HG02798 (cell line): ENCODE results near the gene AREL1.
A peak's percentile ranks its signal among the peaks of the same experiment; 100 is the strongest.

Source experiments
- ATAC-seq: cut with Tn5 transposase; IDR thresholded peaks from one replicate; pipeline ENCODE4 v1.9.1; 2021; ENCODE audit warnings: mild to moderate bottlenecking; ENCODE audit not compliant: unreplicated experiment, poor library complexity

The AREL1 gene

DNA sequence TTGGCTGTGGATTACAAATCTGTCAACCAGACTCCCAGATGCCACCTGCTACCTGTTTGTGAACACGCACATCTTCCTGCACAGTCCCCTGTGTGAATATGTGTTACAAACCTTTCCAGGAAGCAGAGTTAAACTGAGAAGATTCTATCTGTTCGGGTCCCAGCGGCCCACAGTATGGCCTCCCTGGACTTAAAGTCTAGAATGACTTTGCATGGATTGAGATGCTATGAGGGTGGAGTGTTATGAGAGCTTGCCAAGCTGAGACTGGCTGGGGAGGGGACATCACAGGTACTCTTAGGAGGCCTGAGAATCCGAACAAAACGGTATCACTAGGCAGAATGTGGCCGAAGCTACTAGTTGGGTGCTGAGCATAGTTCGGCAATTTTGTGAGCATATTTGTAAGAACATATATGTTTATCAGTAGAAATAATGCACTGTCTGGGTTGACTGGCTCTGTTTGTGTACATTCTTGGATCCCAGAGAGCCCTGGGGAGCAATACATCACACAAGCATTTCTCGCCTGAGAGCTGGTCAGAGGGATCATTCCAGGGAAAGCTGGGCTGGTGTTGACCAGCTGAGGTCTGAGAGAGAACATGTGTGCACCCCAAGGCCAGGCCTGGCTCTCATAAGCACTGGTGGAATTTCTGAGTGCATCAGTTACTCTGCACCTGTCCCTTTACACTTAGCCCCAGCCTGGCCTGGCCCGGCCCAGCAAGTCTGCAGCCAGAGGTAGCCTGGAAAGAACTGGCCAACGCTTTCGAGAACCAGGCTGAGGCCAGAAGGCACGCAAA is 71.1 kb downstream of the AREL1 start:
- no peak for ATAC-seq

DNA sequence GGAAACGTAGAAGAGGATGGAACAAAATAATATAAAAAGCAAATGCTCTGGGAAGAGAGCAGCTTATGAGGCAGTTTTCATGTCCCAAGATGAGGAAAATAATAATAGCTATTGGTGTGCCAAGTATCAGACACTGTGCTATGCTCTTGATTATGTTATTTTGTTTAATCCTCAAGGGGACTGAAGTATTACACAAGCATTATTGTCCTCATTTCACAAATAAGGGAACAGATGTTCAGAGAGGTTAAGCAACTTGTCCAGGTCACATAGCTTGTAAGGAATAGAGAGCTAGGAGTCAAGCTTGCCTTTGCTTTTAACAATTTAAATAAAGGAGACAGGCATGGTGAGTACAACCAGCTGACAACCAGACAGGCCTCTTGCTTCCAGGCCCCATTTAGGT is 73.9 kb downstream of the AREL1 start:
- ATAC-seq: no peak

DNA sequence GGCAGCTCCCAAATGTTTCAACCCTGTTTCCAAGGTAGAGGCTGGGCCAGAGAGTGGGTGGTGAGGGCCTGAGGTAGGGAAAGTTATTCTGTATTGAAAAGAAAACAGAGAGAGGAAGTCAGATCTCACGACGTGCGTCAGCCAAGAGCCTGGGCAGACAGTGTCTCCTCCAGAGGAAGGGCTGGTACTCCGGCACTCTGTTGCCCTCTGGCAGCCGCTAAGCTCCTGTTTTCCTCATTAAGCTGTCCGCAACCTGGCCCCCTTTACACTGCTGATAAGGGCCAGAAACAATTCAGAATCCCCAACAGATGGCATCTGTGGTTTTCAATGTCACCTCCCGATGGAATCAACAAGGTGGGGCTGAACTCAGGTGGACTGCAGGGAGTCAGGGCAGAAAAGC is 74.8 kb downstream of the AREL1 start:
- ATAC-seq: no peak

DNA sequence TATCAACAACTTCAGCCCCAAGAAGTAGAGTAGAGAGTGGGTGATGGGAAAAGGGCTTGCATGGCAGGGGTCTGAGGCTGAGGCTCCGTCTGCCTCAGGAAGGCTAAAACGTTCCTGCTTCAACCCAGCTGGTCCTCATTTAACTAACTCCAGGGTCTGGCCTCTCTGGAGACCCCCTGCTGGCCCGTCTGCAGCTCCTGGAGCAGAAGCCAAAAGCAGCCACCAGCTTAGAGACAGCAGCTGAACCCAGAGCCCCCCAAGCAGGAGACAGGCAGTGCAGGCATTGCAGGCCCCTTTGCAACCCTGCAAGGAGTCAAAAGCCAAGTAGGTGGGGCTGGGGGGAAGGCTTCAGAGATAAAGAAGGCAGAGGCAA is 75.7 kb downstream of the AREL1 start:
- ATAC-seq: no peak

DNA sequence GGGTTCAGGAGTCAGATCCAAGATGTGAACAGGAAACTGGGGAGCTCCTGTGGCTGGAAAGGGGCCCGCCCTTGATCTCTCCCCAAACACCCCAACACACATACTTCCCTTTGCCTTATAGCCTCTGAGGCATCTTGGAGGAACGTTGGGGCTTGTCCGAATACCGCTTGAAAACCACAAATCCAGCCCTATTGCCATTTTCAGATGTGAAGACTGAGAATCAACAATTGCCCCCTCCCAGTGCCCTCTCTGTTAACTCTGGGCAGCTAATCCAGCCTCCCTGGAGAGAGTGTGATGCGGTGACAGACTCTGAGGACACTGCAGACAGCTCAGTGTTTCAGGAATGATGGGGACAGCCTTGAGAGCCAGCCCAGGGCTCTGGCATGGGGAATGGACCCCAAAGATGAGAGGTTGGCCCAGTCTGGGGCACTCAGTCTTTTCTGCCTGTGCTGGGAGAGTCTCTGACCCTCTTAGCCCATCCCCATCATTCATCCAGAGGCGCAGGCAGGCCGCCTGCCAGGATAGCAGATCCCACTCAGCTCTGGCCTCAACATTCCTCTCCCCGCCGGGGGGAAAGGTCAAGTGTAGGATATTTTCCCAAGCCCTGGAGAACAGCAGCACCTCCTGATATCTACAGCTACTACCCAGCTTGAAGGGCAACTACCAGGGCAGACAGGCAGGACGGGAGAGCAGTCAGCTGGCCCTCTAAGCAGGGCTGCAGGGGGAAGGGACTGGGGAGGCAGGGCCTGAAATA is 76.3 kb downstream of the AREL1 start:
- ATAC-seq: no peak

DNA sequence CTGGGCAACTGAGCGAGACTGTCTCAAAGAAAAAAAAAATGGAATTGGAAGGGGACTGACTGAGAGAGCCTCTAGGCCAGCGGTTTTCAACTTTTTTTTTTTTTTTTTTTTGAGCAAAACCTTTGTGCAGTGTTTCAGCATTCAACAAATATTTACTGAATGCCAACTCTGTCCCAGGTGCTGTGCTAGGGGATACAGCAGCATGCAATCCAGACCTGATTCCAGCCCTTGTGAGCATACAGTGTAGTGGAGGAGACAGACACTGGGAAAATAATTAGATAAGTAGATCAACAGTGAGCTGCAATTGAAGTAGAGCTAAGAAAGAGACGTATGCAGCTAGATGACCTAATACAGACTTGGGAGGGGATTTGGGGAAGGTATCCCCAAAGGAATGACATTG is 77.0 kb downstream of the AREL1 start:
- no peak for ATAC-seq

DNA sequence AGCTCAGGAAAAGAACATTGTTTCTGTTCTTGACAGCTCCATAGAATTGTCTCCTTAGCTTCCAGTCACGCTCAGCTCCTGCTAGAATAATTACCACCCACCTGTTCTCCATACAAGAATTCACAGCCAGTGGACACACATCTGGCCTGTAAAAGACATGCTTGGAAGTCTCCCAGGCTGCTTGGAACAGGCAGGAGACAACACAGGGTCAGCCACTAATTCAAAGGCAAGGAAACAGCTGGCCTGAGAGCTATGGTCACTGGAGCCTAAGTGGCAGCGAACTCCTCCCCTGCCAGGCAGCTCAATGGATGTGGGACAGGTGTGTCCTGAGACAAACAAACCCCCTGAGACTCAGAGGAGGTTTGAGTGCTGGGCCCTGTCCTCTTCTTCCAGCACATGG is 77.9 kb downstream of the AREL1 start:
- no peak for ATAC-seq

DNA sequence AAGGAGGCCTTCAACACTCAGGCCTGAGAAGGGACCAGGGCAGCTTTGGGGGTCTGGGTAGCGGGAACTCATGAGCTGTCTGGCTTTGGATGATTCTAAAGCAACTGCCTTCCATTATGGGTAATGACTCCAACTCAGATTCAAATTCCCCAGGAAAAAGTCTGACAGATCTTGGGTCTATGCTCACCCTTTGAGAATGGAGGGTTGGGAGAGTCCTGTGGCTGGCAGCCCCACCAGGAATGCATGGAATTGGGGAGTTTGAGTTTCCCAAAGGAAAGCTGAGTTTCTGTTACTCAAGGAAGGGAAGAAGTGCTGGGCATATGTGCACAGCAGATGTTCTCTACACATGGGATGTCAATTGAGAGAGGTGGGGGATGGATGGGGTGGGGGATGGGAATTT is 78.4 kb downstream of the AREL1 start:
- no peak for ATAC-seq

DNA sequence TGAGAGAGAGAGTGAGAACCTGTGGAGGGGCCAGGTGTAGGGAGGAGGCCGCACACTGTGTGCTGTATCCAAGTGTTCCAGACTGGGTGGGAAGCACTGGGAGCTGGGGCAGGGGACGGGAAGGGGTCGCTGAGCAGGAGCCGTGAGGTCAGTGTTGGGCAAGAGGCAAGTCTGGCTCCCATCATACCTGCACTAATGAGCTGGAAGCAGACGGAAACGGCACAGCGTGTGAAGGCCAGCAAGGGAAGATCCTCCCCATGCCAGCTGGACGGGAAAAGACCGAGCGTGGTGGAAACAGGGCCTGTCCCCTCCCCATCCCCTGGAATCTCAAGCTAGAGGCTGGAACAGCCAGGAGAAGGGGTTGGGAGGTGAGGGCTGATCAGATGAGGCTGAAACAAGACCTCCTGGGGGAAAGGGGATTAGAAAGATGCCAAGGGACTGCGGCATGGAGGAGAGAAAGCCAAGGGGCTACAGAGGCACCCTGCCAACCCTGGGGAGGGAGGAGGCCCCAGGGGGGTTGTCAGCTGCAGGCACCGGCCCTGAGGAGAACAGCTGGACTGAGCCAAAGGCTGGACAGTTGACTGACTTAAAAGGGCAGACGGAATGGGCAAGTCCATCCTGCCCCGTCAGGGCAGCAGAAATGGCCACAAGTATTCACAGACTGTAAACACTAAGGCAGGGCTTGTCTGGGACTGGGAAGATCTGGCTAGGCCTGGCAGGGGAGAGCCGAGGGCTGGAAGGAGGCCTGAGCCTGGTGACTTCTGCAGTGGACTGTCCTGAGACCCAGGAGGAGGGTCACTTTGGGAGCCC is 81.8 kb downstream of the AREL1 start:
- no peak for ATAC-seq

DNA sequence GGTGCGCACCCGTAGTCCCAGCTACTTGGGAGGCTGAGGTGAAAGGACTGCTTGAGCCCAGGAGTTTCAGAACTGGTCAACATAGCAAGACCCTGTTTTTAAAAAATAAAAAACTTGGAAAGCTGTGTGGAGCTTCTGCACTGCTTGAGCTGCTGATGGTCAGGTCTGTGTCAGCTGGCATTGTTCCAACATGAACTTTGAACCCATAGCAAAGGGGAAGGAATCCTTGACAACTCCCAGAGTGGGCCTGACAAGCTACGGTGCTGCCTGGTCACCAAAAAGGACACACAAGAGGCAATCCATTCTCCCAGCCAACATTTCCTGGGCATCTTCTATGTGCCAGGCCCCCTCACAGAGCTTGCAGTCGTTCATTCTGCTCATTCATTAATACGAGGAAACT is 84.5 kb downstream of the AREL1 start:
- no peak for ATAC-seq

DNA sequence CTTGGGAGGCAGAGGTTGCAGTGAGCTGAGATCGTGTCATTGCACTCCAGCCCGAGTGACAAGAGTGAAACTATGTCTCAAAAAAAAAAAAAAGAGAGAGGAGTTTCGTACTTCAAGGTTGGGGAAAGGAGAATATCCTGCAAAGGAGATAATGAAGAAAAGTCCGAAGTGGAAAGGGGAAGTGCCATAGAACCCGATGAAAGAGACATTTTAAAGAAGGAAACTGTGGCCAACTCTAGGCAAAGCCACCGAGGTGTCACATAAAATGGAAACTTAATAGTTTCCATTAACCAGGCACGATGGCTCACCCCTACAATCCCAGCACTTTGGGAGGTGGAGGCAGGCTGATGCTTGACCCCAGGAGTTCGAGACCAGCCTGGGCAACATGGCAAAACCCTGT is 85.8 kb downstream of the AREL1 start:
- no peak for ATAC-seq

DNA sequence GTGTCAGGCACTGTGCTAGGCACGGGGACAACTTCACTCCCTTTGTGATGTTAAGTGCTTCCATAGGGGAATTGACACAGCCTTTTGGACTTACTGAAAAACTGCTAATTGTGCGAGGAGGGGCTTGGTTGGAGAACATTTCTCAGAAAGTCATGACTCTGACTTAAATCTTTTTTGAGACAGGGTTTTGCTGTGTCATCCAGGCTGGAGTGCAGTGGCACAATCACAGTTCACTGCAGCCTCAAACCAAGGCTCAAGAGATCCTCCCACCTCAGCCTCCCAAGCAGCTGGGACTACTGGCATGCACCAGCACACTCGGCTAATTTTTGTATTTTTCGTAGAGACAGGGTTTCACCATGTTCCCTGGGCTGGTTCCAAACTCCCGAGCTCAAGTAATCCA is 90.6 kb downstream of the AREL1 start:
- no peak for ATAC-seq

DNA sequence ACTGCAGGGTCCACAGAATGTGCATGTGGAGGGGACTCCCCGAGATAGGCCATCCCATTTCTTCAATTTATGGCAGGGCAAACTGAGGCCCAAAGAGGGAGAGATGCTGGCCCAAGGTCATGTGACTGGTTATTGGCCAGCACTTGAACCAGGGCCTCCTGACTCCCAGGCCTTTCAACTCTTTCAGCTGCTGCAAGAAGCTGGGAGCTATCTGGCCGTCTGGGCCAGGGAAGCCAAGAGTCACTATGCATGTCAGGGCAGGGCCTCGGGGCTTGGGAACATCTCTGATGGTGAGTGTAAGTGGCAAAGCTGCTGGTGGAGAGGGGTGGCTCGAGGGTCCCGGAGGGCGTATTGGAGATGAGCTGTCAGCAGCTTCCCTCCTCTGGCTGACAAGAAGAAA is 91.3 kb downstream of the AREL1 start:
- ATAC-seq: no peak

DNA sequence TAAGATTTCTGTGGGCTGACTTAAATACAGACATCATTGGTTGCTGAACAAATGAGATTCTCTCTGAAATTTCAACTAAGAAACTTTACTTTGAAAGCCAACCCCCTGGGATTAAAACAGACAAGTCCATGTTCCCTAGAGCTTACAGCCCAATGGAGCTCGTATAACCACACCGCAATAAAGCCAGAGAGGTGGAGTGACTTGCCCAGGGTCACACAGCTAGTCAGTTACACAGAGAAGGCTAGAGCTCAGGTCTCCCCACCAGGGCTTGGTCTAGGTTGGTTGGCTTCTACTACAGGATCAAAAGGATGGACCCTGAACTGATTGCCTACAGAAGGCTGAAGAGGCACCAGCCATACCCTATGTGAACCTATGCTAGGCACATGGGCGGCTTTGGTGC is 92.0 kb downstream of the AREL1 start:
- ATAC-seq: no peak

DNA sequence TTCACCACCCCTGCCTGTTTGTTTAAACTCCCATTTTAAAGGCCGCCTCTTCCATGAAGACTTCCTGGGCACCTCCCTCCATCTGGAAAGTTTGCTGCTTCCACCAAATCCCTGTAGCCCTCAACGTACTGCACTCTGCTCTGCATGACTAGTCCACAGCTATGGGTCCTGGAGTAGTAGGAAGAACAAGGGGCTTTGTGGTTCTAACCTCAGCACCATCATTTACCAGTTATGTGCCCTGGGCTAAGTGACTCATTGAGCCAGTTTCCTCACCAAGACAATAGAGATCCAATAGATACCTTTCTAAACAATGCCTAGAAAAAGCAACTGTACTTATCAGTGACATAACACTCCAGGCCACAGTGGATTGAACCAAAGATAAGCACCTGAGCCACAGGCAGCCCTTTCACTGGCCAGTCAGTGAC is 92.4 kb downstream of the AREL1 start:
- no peak for ATAC-seq

DNA sequence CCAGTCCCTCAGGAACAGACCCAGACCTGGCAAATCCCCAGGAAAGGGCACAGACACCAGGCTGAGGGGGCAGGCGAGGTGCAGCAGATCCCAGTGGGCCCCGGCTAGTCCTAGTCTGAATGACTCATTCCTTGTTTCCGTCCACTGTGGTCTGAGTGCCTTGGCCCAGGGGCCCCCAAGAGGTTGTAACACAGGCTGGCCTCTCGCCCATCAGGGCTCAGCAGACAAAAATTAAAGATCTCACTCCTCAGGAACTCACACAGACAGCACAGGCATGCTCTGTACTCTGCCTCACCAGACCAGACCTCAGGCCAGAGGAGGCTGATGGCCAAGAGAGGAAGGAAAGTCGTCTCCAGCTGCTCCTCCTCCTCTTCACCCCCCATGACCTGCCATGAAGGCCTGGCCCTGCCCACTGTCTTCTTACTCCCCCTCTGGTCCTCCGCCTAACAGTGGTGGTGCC is 93.2 kb downstream of the AREL1 start:
- ATAC-seq: no peak

DNA sequence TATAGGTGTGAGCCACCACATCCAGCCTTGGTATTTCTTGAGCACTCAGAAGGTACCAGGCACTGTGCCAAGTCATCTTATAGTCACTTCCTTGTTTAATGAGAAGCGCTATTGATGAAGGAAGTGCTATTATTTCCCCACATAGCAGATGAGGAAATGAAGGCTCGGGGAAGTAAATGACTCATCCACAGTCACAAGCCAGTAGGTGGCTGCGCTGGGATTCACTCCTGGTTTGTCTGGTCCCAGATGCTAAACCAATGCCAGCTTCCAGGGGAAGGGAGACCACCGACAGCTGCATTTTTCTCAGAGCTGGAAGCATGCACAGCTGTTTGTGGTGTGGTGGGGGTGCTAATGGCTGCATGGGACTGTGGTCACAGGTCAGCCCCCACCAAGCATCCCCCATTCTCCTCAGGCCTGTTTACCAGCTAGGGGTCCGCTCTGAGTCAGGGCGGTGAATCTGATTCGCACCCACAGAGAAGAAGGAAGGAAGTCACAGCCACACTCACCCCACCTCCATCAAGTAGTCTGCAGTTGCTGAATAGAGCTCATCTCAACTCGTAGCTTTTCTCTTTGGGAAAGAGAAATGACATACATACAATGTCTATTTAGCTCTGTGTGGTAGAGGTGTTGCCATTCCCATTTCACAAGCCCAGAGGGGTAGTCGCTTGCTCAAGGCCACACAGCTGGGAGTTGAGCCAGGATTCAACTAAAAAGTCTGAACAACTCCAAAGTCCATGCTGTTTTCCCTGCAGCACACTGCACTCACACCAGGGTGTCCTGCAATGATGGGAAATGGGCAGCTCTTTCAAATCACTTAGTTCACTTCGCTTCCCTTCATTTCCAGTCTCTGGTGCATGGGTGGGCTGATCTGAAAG is 94.6 kb downstream of the AREL1 start:
- peak; percentile 42 for ATAC-seq

DNA sequence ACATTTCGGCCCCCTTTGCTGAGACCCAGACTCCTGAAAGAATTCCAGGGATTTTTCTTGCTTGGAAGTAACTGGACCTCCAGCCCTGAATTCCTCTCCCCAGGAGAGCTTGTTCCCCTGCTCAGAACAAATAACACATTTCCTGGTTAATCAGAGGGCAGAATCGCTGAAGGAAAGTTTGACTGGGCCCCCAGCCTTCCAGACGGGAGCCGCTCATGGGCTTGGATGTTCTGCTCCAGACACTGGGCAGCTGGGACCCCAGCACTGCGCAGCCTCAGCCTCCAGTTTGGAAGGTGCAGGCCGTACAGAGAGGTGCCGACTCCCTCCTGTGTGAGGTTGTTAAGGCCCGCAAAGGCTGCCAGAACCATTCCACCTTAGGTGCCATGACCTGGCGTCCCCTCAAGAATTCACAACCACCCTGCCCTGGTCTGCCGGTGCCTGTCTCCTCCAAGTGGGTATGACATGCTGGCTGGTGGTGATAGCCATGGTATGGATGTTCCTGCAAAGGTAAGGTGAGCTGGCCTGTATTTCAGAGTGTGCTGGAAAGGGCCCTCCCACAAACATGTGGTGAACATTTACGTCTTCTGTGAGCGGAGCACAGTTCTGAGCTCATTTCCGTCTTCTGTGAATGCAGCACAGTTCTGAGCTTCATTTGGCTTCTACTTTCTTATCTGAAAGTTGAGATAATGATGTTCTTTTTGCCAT is 95.7 kb downstream of the AREL1 start:
- ATAC-seq: no peak

DNA sequence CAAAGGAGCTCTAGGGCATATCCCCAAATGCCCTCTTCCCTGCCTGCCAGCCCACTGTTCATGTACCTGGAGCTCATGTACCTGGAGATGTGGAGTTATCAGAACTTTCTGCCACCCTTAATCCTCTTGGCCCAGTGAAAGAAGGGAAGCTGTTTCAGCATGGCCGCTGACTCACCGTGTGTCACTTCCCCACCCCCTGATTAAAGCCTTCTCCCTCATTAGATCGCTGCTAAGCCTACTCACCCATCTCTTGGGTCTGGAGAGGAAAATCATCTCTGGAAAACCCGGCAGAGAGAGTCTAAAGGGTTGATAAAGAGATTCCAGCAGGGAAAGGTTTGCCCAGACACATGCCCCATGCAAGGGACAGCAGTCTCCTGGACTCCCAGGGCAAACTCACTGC is 96.4 kb downstream of the AREL1 start:
- no peak for ATAC-seq

DNA sequence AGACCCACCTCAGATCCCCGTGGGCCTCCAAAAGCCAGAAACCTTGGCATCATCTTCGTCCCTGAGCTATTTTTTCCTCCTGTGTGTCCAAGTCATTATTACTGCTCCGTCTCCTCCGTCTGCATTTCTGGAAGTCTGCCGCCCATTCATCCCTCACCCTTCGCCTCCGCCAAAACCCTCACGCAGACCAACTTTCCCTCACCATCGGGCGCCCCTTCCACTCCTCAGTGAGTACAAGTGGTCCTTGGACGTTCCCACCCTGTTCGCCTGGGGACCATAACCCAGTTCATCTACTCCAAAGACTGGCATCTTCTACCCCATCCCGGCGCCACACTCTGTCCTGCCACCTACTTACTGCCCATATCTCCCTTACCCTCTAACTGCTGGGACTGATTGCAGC is 97.1 kb downstream of the AREL1 start:
- no peak for ATAC-seq
